SU-DHL-6 (cell line): ENCODE measurements around the gene SREBF1.

Experiments
- H2AFZ ChIP-seq: fragments of 200-600 bp; sonication (generic); 2 replicates; pipeline ENCODE4 v1.6.1; 2014; ENCODE audit warnings: low read depth, mild to moderate bottlenecking, moderate library complexity, mixed read lengths, antibody characterized with exemption, low read length; ENCODE audit not compliant: severe bottlenecking
- H3F3A ChIP-seq: fragments of 200-600 bp; shearing (Covaris generic); 2 replicates; pipeline ENCODE4 v1.6.0; 2016; ENCODE audit warnings: antibody characterized with exemption, mild to moderate bottlenecking; ENCODE audit not compliant: insufficient read depth
- H3K27ac ChIP-seq: fragments of 200-600 bp; sonication (generic); 2 replicates; pipeline ENCODE4 v1.5.1; 2016; ENCODE audit warnings: low read depth, mild to moderate bottlenecking, low read length, moderate library complexity, mixed read lengths
- H3K27me3 ChIP-seq: fragments of 200-600 bp; sonication (generic), shearing (Covaris generic); 2 replicates; pipeline ENCODE4 v1.6.0; 2014; ENCODE audit warnings: mild to moderate bottlenecking, low read length
- H3K36me3 ChIP-seq: fragments of 200-600 bp; sonication (generic); 2 replicates; pipeline ENCODE4 v1.6.1; 2014; ENCODE audit warnings: mild to moderate bottlenecking, low read length, mixed read lengths
- H3K4me2 ChIP-seq: fragments of 300-600, 200-600 bp; shearing (Covaris generic), sonication (generic); 2 replicates; pipeline ENCODE4 v1.6.0; 2014; ENCODE audit warnings: low read length, low read depth, mild to moderate bottlenecking; ENCODE audit not compliant: poor library complexity, severe bottlenecking
- H3K4me3 ChIP-seq: fragments of 200-600 bp; sonication (generic); 2 replicates; pipeline ENCODE4 v1.5.1; 2014; ENCODE audit warnings: antibody characterized with exemption, low read length, mild to moderate bottlenecking, mixed read lengths; ENCODE audit not compliant: insufficient read depth, poor library complexity, severe bottlenecking
- H3K79me2 ChIP-seq: fragments of 200-600 bp; sonication (generic); 2 replicates; pipeline ENCODE4 v1.6.1; 2014; ENCODE audit warnings: mild to moderate bottlenecking, low read length, moderate library complexity; ENCODE audit not compliant: insufficient read depth
- H3K9ac ChIP-seq: fragments of 200-600 bp; sonication (generic); 2 replicates; pipeline ENCODE4 v1.7.0; 2014; ENCODE audit warnings: mild to moderate bottlenecking, low read length
- H3K9me2 ChIP-seq: fragments of 200-600 bp; sonication (generic); replicated peaks from 2 replicates; pipeline ENCODE4 v1.6.1; 2014; ENCODE audit warnings: low read length; ENCODE audit not compliant: insufficient read depth
- H3K9me3 ChIP-seq: fragments of 200-600 bp; sonication (generic); 2 replicates; pipeline ENCODE4 v1.6.1; 2014; ENCODE audit warnings: low read length, mixed read lengths; ENCODE audit not compliant: insufficient read depth
- H4K20me1 ChIP-seq: fragments of 200-600 bp; sonication (generic); 2 replicates; pipeline ENCODE4 v1.6.1; 2014; ENCODE audit warnings: low read depth, mild to moderate bottlenecking, antibody characterized with exemption, low read length, moderate library complexity, mixed read lengths
- EZH2phosphoT487 ChIP-seq: fragments of 200-600 bp; sonication (generic), shearing (Covaris generic); conservative IDR thresholded peaks from 2 replicates; pipeline ENCODE4 v1.6.1; 2018; ENCODE audit warnings: mild to moderate bottlenecking, antibody characterized with exemption, low read length, moderate library complexity, mixed read lengths
- TF ChIP-seq, protein P1 (sequence below): fragments of 200-600 bp; sonication (generic); IDR thresholded peaks from one replicate; pipeline ENCODE4 v1.5.1; 2017; ENCODE audit warnings: antibody characterized with exemption, mild to moderate bottlenecking, low read length, moderate library complexity; ENCODE audit not compliant: insufficient read depth, poor library complexity, severe bottlenecking

Gene SREBF1

DNA sequence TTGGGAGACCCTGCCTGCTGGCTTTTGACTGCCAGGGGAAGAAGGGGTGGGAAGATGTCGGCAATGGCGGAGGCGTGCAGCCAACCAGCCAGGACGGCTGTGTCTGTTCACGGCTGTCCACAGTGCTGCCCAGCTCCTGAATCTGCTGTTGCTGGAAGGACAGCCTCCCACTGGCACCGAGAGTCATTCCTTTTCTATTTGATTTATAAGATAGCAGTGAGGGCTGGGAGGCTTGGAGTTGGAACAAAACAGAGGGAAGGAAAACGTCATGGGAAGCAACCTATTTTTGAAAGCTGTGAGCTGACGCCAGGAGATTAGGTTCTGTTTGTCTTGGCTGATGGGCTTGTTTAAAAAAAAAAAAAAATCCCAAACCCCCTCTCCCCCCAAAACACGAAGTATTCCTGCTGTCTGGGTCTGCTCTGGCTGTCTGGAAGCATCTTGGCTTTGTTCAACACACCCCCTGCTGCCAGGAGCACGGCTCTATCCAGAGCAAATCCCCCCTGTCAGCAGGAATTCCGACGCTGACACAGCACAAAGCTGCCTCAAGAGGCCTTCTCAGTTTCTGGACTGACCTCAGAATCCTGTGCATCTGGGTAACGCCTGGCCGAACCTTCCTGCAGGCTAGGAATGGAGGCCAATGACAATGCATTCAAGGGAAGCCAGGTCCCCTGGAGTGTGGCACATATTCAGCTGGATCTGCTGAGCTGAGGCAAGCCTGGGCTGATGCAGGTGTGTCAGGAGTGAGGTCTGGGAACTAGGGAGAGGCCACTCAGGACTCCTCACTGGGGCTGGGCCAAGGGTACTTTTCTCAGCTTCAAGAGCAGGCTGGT, 41.0 kb upstream of the SREBF1 start:
- no peak overlapping the region for H2AFZ ChIP-seq

DNA sequence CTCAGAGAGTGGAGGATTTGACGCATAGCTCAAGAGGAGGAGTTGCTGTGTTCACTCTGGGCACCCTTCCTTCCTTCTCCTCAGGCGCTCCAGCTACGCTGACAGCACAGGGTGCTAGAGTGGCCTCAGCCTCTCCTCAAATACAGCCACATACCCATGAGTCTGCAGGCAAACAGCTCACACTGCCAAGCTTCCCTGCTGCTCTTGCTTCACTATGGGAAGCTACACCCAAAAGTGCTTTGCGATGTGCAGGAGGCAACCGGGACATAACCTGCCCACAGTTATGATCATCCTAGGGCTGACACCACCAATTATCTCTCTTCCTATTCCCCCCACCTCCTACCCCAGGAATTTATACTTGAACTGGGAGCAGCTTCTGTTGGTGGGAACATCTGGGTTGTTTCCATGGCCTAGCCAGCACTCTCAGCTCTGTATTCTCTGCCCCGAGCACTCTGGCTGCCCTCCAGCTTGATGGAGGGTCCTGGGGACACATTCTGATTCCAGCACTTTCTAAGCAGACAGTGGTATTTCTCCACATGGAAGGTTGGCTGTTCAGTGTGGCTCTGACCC, 40.3 kb upstream of the SREBF1 start:
- TF ChIP-seq, protein P1, sequence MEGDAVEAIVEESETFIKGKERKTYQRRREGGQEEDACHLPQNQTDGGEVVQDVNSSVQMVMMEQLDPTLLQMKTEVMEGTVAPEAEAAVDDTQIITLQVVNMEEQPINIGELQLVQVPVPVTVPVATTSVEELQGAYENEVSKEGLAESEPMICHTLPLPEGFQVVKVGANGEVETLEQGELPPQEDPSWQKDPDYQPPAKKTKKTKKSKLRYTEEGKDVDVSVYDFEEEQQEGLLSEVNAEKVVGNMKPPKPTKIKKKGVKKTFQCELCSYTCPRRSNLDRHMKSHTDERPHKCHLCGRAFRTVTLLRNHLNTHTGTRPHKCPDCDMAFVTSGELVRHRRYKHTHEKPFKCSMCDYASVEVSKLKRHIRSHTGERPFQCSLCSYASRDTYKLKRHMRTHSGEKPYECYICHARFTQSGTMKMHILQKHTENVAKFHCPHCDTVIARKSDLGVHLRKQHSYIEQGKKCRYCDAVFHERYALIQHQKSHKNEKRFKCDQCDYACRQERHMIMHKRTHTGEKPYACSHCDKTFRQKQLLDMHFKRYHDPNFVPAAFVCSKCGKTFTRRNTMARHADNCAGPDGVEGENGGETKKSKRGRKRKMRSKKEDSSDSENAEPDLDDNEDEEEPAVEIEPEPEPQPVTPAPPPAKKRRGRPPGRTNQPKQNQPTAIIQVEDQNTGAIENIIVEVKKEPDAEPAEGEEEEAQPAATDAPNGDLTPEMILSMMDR: no peak
- TF ChIP-seq EZH2phosphoT487: no peak
- no peaks in the 10 kb centered on the region for H3K9me2 ChIP-seq
- H4K20me1 ChIP-seq: no peaks in the 10 kb centered on the region
- H3K27ac ChIP-seq: no peak overlapping the region
- no peak overlapping the region for H3K4me2 ChIP-seq
- no peaks in the 10 kb centered on the region for H3K9me3 ChIP-seq
- H3K4me3 ChIP-seq: no peak overlapping the region
- H2AFZ ChIP-seq: no peak overlapping the region
- H3K9ac ChIP-seq: no peak overlapping the region
- no peaks in the 10 kb centered on the region for H3K79me2 ChIP-seq
- no peaks in the 10 kb centered on the region for H3F3A ChIP-seq
- no peaks in the 10 kb centered on the region for H3K27me3 ChIP-seq
- no peaks in the 10 kb centered on the region for H3K36me3 ChIP-seq

More for the DNA sequence above, 41.0 kb upstream of the SREBF1 start:
- H3K9me3 ChIP-seq: no peaks in the 10 kb centered on the region
- H3K4me2 ChIP-seq: no peak overlapping the region
- H3K27me3 ChIP-seq: no peaks in the 10 kb centered on the region
- H4K20me1 ChIP-seq: no peaks in the 10 kb centered on the region
- H3K27ac ChIP-seq: no peak overlapping the region
- TF ChIP-seq EZH2phosphoT487: no peak
- TF ChIP-seq, protein P1: no peak
- H3K36me3 ChIP-seq: no peaks in the 10 kb centered on the region
- no peaks in the 10 kb centered on the region for H3K79me2 ChIP-seq
- no peaks in the 10 kb centered on the region for H3F3A ChIP-seq
- no peak overlapping the region for H3K4me3 ChIP-seq
- no peaks in the 10 kb centered on the region for H3K9me2 ChIP-seq
- H3K9ac ChIP-seq: no peak overlapping the region

DNA sequence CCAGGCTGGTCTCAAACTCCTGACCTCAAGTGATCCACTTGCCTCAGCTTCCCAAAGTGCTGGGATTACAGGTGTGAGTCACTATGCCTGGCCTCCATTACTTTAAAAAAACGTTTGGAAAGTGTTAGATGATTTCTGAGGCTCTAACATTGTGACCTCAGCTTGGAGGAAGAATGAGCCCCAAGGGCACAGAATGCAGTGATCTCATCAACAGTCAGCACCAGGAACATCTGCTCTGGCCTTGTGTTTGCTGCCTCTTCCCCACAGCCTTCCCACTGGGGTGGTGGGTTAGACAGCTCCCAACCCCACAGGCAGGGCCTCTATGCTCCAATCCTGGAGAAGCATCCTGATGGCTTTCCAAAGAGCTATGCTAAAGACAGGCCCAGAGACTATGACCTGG, 37.7 kb upstream of the SREBF1 start:
- Histone ChIP-seq H3K4me3 (no peak overlapping the region), H3F3A (no peaks in the 10 kb centered on the region), H2AFZ (no peak overlapping the region), H3K36me3 (no peaks in the 10 kb centered on the region), H3K27me3 (no peaks in the 10 kb centered on the region), H4K20me1 (no peaks in the 10 kb centered on the region), H3K27ac (no peak overlapping the region), H3K9me2 (no peaks in the 10 kb centered on the region), H3K79me2 (no peaks in the 10 kb centered on the region), H3K9ac (no peak overlapping the region), H3K4me2 (no peak overlapping the region), H3K9me3 (no peaks in the 10 kb centered on the region)
- no peak for TF ChIP-seq EZH2phosphoT487
- TF ChIP-seq, protein P1: no peak
